ENCODE results near the gene DMRTB1.

Gene DMRTB1

GRCh38 chr1:53468374-53468773, 9.2 kb downstream of the DMRTB1 start (continued):
- no peak for TF ChIP-seq ZSCAN18 (tag by site-specific recombination; IDR thresholded peaks at IDR 0.05)
- TF ChIP-seq ELK4 (IDR thresholded peaks at IDR 0.05; ENCODE audit: borderline replicate concordance, low read depth, low read length): no peak
- TF ChIP-seq PBX3 (CRISPR knock-in tag; IDR thresholded peaks at IDR 0.05): no peak

GRCh38 chr1:53469373-53469772, 10.2 kb downstream of the DMRTB1 start:
- Histone ChIP-seq H3K27ac (ENCODE audit: extremely low read depth, low read depth, low read length) (no peak overlapping the region), H3K9me3 (ENCODE audit: control insufficient read depth, insufficient read depth, low read depth, low read length) (no peaks in the 10 kb centered on the region), H3K4me1 (ENCODE audit: control insufficient read depth, insufficient read depth, low read length) (no peaks in the 10 kb centered on the region), H3K36me3 (ENCODE audit: control insufficient read depth in 2 of 2, insufficient read depth in 1 of 2, low read length in 2 of 2) (no peaks in the 10 kb centered on the region), H3K4me3 (ENCODE audit: low read depth, low read length) (no peak overlapping the region)
- ChIA-PET CTCF (interaction anchor here (0.6 to 1.3 kb wide), 14 partner anchors 13 to 369 kb away, joined by 3 to 4 read pairs (median 3); partner anchors contain the start of gene NDC1), POLR2A (no interaction called here)
- TF ChIP-seq ZNF558 (tag by site-specific recombination; IDR thresholded peaks at IDR 0.05): no peak
- no peak for TF ChIP-seq SETDB1 (IDR thresholded peaks at IDR 0.05; ENCODE audit: insufficient read length, low read length)
- no peak for TF ChIP-seq ZNF501 (tag by site-specific recombination; IDR thresholded peaks at IDR 0.05)
- no peak for TF ChIP-seq ZBTB21 (tag by site-specific recombination; IDR thresholded peaks at IDR 0.05)
- no peak for TF ChIP-seq ZNF140 (tag by site-specific recombination; IDR thresholded peaks at IDR 0.05)
- no peak for TF ChIP-seq ZNF132 (tag by site-specific recombination; IDR thresholded peaks at IDR 0.05; ENCODE audit: borderline replicate concordance)
- no peak for TF ChIP-seq ZNF248 (tag by site-specific recombination; IDR thresholded peaks at IDR 0.05)
- no peak for TF ChIP-seq PRDM10 (tag by site-specific recombination; IDR thresholded peaks at IDR 0.05)

GRCh38 chr1:53470155-53470554, 11.0 kb downstream of the DMRTB1 start:
- Histone ChIP-seq H3K27ac (ENCODE audit: extremely low read depth, low read depth, low read length) (no peak overlapping the region), H3K4me3 (ENCODE audit: low read depth, low read length) (no peak overlapping the region), H3K9me3 (ENCODE audit: control insufficient read depth, insufficient read depth, low read depth, low read length) (no peaks in the 10 kb centered on the region), H3K4me1 (ENCODE audit: control insufficient read depth, insufficient read depth, low read length) (no peaks in the 10 kb centered on the region), H3K36me3 (ENCODE audit: control insufficient read depth in 2 of 2, insufficient read depth in 1 of 2, low read length in 2 of 2) (no peaks in the 10 kb centered on the region)
- ChIA-PET CTCF (interaction anchor here (0.6 to 1.1 kb wide), 11 partner anchors 16 to 368 kb away, joined by 3 to 5 read pairs (median 3); partner anchors contain the start of gene NDC1), POLR2A (no interaction called here)
- TF ChIP-seq EGR2 (tag by site-specific recombination; IDR thresholded peaks at IDR 0.05; ENCODE audit: low read depth): peak; percentile 74
- TF ChIP-seq ZNF514 (tag by site-specific recombination; IDR thresholded peaks at IDR 0.05): no peak
- TF ChIP-seq SCRT2 (tag by site-specific recombination; IDR thresholded peaks at IDR 0.05): peak; percentile 42; the same call in 1 of the 2 replicates
- peak; percentile 54 for TF ChIP-seq IKZF3 (tag by site-specific recombination; IDR thresholded peaks at IDR 0.05)
- TF ChIP-seq GLIS2 (tag by site-specific recombination; IDR thresholded peaks at IDR 0.05): no peak
- no peak for TF ChIP-seq ZNF830 (tag by site-specific recombination; IDR thresholded peaks at IDR 0.05; ENCODE audit: low read depth)
- TF ChIP-seq CTCF (tag by site-specific recombination; IDR thresholded peaks at IDR 0.05): 0 out of 2 replicates have a peak, but pooled peaks have one; percentile 21
- TF ChIP-seq ZNF670 (tag by site-specific recombination; IDR thresholded peaks at IDR 0.05; ENCODE audit: low read depth): no peak
- no peak for TF ChIP-seq SALL2 (tag by site-specific recombination; IDR thresholded peaks at IDR 0.05; ENCODE audit: borderline replicate concordance)
- TF ChIP-seq ZNF600 (tag by site-specific recombination; IDR thresholded peaks at IDR 0.05): peak; percentile 85
- peak; percentile 31; the same call in 1 of the 2 replicates for TF ChIP-seq ZNF660 (tag by site-specific recombination; IDR thresholded peaks at IDR 0.05)
- peak; percentile 39; the same call in 1 of the 2 replicates for TF ChIP-seq ZBTB8A (tag by site-specific recombination; IDR thresholded peaks at IDR 0.05)
- peak; percentile 76 for TF ChIP-seq ZFHX2 (tag by site-specific recombination; conservative IDR thresholded peaks at IDR 0.05)
